ENCODE data around the gene MVK. TPM values are rescaled to one million over a fixed set of nuclear protein-coding genes. Genes with fewer than 3 reads are reported as not detected.
A peak's percentile ranks its signal among the peaks of the same experiment; 100 is the strongest.

MVK gene
- total and polyA plus RNA-seq, 3 donors from 2014 or later, result 49.8 to 63.6 (median 63.1) TPM

DNA sequence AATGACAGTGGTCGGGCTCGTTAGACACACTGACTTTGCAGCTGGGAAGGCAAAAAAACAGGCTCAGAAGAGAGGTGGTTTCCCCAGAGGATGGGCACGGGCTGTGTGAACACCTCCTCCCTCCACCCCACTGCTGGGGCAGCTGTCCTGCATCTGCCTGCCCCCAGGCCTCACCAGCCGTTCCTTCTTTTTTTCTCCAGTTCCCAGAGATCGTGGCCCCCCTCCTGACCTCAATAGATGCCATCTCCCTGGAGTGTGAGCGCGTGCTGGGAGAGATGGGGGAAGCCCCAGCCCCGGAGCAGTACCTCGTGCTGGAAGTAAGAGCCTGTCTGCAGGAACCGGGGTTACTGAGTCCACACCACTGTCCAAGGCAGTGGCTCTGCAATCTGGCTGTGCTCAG lies 17.4 kb downstream of the MVK start:
- Histone ChIP-seq H3K27ac (no peak overlapping the region), H3K36me3 (ENCODE audit: low read depth, missing control alignments) (no peaks in the 10 kb centered on the region), H3K4me3 (no peak overlapping the region), H3K4me1 (no peaks in the 10 kb centered on the region), H3K27me3 (no peaks in the 10 kb centered on the region), H3K9me3 (no peaks in the 10 kb centered on the region)
- peak; percentile 26 for DNase-seq
- no peak for TF ChIP-seq POLR2A (IDR thresholded peaks at IDR 0.05)
- TF ChIP-seq, protein P1, sequence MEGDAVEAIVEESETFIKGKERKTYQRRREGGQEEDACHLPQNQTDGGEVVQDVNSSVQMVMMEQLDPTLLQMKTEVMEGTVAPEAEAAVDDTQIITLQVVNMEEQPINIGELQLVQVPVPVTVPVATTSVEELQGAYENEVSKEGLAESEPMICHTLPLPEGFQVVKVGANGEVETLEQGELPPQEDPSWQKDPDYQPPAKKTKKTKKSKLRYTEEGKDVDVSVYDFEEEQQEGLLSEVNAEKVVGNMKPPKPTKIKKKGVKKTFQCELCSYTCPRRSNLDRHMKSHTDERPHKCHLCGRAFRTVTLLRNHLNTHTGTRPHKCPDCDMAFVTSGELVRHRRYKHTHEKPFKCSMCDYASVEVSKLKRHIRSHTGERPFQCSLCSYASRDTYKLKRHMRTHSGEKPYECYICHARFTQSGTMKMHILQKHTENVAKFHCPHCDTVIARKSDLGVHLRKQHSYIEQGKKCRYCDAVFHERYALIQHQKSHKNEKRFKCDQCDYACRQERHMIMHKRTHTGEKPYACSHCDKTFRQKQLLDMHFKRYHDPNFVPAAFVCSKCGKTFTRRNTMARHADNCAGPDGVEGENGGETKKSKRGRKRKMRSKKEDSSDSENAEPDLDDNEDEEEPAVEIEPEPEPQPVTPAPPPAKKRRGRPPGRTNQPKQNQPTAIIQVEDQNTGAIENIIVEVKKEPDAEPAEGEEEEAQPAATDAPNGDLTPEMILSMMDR (IDR thresholded peaks at IDR 0.05), result no peak
- WGBS, 2 donors, result 61 to 73% methylated on average over 5 to 10 of the region's 10 CpGs
- intact Hi-C loops (cut with DNase I; ENCODE audit: low total_unique reads), result no loop called here

DNA sequence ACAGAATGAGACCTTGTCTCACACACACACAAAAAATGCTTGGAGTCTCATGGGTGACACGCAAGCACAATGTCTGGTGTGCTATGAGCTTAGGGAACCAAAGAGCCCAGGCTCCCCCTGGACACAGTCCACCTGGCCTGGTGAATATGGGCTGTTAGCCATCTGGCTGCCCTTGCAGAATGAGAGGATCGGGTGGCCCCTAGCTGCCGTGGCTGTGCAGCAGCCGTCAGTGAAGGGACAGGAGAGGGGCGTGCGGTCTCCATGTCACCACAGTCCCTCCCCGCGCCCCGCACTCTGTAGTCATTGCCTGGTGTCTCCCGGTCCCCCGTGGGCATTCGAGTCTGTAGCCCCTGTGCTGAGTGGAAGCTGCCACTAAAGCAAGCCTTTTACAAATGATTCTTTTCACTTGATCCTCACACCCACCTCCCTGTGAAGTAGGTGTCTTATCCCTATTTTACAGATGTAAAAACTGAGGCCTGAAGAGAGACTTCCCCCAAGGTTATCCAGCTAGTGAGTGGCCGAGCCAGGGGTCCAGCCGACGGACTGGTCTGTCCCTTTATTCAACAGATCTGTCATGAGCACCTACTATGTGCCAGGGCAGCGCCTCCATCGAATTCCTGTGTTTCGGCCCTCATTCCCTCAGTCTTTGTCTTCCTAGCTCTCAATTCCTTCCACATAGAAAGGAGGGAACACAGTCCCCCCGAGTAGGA lies 18.8 kb downstream of the MVK start:
- 87 to 92% methylated on average over 15 to 19 of the region's 19 CpGs for WGBS, 2 donors
- intact Hi-C loops (cut with DNase I; ENCODE audit: low total_unique reads), result no loop called here
- no peaks in the 10 kb centered on the region for H3K9me3 ChIP-seq
- no peaks in the 10 kb centered on the region for H3K36me3 ChIP-seq (ENCODE audit: low read depth, missing control alignments)
- no peak for TF ChIP-seq POLR2A (IDR thresholded peaks at IDR 0.05)
- TF ChIP-seq, protein P1 (IDR thresholded peaks at IDR 0.05), result no peak
- H3K4me1 ChIP-seq, result no peaks in the 10 kb centered on the region
- H3K27me3 ChIP-seq, result no peaks in the 10 kb centered on the region
- DNase-seq, result no peak
- no peak overlapping the region for H3K27ac ChIP-seq
- no peak overlapping the region for H3K4me3 ChIP-seq

DNA sequence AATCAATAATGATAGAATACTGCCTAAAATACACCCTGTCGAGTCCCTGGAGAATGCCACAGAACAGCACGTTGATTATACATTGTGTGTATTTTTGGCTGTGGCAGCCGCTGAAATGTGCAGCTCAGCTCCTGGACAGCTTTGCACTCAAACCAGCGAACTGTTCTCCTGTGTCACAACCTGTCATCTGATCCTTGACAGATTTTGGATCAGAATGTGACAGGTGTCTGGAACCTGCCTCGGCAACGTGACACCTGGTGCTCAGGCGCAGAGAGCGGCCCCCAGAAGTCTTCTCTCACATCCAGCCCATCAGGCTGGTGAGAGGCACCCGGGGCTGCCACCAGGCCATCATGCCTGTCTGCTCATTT lies 19.3 kb downstream of the MVK start:
- Histone ChIP-seq H3K4me3 (no peak overlapping the region), H3K4me1 (peaks cover under 1% of the 10 kb centered on the region), H3K9me3 (no peaks in the 10 kb centered on the region), H3K27me3 (no peaks in the 10 kb centered on the region), H3K36me3 (ENCODE audit: low read depth, missing control alignments) (no peaks in the 10 kb centered on the region), H3K27ac (no peak overlapping the region)
- TF ChIP-seq, protein P1 (IDR thresholded peaks at IDR 0.05), result no peak
- TF ChIP-seq POLR2A (IDR thresholded peaks at IDR 0.05), result no peak
- DNase-seq, result no peak
- WGBS, 2 donors, result 89 to 90% methylated on average over 9 of the region's 9 CpGs
- intact Hi-C loops (cut with DNase I; ENCODE audit: low total_unique reads), result no loop called here

DNA sequence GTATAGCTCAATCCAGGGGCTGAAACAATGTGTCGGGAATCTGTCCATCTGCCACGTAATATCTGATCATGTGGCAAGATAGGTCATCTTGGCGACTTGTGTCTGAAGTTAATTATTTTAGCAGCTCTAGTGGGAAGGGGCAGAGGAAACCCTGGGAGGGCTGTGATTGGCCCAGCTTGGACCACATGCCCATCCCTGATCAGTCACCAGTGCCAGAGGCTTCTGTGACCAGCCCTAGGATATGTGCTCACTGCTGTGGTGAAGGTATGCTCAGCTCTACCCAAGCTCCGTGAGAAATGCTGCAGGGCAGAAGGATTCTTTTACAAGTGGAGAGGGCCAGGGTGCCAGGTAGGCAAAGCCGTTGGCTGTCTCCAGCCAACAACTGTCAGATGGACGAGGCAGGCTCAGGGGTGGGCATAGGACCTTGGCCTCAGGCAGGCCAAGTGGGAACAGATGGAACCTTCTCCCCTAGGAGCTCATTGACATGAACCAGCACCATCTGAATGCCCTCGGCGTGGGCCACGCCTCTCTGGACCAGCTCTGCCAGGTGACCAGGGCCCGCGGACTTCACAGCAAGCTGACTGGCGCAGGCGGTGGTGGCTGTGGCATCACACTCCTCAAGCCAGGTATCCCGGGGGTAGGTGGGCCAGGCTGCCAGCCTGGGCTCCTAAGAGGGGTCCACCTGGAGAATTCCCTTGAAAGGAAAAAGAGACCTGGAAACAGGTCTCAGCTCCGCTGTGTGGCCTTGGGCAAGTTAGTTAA lies 21.1 kb downstream of the MVK start:
- WGBS, 2 donors, result 81 to 88% methylated on average over 6 to 15 of the region's 15 CpGs
- H3K36me3 ChIP-seq (ENCODE audit: low read depth, missing control alignments), result no peaks in the 10 kb centered on the region
- DNase-seq, result no peak
- H3K4me1 ChIP-seq, result peaks cover 7% of the 10 kb centered on the region
- TF ChIP-seq, protein P1 (IDR thresholded peaks at IDR 0.05), result no peak
- TF ChIP-seq POLR2A (IDR thresholded peaks at IDR 0.05), result no peak
- H3K4me3 ChIP-seq, result no peak overlapping the region
- no peaks in the 10 kb centered on the region for H3K27me3 ChIP-seq
- H3K9me3 ChIP-seq, result no peaks in the 10 kb centered on the region
- intact Hi-C loops (cut with DNase I; ENCODE audit: low total_unique reads), result loop anchor here (5.0 kb wide), 1 partner anchor 173 kb away; no protein-coding TSS in a partner anchor
- H3K27ac ChIP-seq, result no peak overlapping the region
